B cell (primary cell): Measurements from ENCODE around the gene IL9.

Experiments
- CTCF ChIP-seq: fragments of 200-600 bp; IDR thresholded peaks from one replicate; pipeline ENCODE4 v1.8.0; 2022; ENCODE audit warnings: antibody characterized with exemption, mild to moderate bottlenecking
- EZH2 ChIP-seq: IDR thresholded peaks from 2 replicates; pipeline ENCODE4 v1.6.1; 2012; ENCODE audit warnings: borderline replicate concordance, low read depth, mild to moderate bottlenecking, moderate library complexity, low read length; ENCODE audit not compliant: insufficient read depth, poor library complexity, severe bottlenecking

- TF ChIP-seq EZH2, result no peak
- TF ChIP-seq CTCF, result no peak
Measured at GRCh38 chr5:135864503-135865435, 30.9 kb downstream of the IL9 start.
